ENCODE results near the gene RENBP.

Gene RENBP

DNA sequence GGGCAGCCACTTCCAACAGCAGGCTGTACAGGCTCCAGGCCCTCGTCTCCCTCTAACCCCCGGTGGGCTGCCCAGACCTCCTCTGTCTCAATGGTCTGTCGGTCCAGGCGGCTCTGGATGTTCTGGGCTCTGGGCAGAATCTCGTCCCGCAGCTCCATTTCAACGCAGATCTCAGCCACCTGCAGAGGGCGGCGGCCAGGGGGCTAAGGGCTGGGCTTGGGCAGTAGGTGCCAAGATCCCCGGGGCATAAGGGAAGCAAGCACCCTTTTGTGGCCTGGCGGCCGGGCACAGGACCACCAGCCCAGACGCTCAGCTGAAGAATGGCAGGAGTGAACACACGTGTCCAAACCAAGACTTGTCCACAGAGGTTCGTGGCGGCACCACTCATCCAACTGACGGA, 30.7 kb downstream of the RENBP start:
- Histone ChIP-seq H3K27ac (ENCODE audit: insufficient read depth in 1 of 2, low read depth in 1 of 2, low read length in 2 of 2, poor library complexity in 1 of 2, severe bottlenecking in 2 of 2) (no peak overlapping the region), H3K36me3 (ENCODE audit: control insufficient read depth in 4 of 4, insufficient read depth in 4 of 4, low read length in 3 of 4) (peaks cover 0 to 66% (median 36%) of the 10 kb centered on the region in 4 experiments), H3K9me3 (ENCODE audit: control extremely low read depth in 1 of 5, control insufficient read depth in 4 of 5, insufficient read depth in 2 of 5, low read depth in 1 of 5, low read length in 4 of 5) (no peaks in the 10 kb centered on the region), H3K4me3 (ENCODE audit: control insufficient read depth in 1 of 7, extremely low read depth in 1 of 7, insufficient read depth in 4 of 7, low read depth in 2 of 7, low read length in 6 of 7) (no peak overlapping the region), H3K4me1 (ENCODE audit: control extremely low read depth in 1 of 4, control insufficient read depth in 4 of 4, insufficient read depth in 4 of 4, low read length in 3 of 4) (no peaks in the 10 kb centered on the region), H3K27me3 (replicated peaks in 2 of 5; ENCODE audit: control insufficient read depth in 4 of 5, insufficient read depth in 5 of 5, low read length in 4 of 5) (peaks cover 0 to 8% (median 0%) of the 10 kb centered on the region in 5 experiments)
- DNase-seq, result no peak
- ChIA-PET POLR2A (no interaction called here), CTCF (interaction anchor here (1.3 to 3.0 kb wide), 2 partner anchors 8 to 34 kb away, joined by 3 to 19 read pairs; no protein-coding TSS in a partner anchor)
- WGBS (ENCODE audit: insufficient coverage), result 95% methylated on average over 16 of the region's 17 CpGs

DNA sequence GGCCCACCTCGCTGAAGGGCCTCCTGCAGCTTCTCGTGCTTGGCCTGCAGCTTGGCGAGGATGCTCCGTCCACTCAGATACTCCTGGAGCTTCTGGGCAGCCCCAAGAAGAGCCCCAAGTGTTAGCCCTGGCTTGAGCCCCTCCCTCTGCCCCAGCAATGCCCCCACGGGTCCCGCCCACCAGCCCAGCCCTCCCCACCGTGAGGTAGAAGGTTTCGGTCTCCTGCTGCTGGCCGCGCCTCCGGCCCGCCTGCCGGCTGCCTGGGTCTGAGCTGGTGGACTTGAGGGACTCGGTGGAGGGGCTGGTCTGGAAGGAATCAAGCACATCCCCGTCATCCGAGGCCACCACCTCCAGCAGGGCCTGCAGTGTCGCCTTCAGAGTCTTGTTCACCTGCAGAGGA, 31.2 kb downstream of the RENBP start:
- ChIA-PET CTCF (interaction anchor here (3.0 kb wide), 1 partner anchor 9 kb away, joined by 19 read pairs; no protein-coding TSS in a partner anchor), POLR2A (no interaction called here)
- 86% methylated on average over 8 of the region's 17 CpGs for WGBS (ENCODE audit: insufficient coverage)
- peaks cover 0 to 7% (median 0%) of the 10 kb centered on the region in 5 experiments for H3K27me3 ChIP-seq (replicated peaks in 2 of 5; ENCODE audit: control insufficient read depth in 4 of 5, insufficient read depth in 5 of 5, low read length in 4 of 5)
- no peak for DNase-seq
- H3K4me3 ChIP-seq (ENCODE audit: control insufficient read depth in 1 of 7, extremely low read depth in 1 of 7, insufficient read depth in 4 of 7, low read depth in 2 of 7, low read length in 6 of 7), result no peak overlapping the region
- no peaks in the 10 kb centered on the region for H3K4me1 ChIP-seq (ENCODE audit: control extremely low read depth in 1 of 4, control insufficient read depth in 4 of 4, insufficient read depth in 4 of 4, low read length in 3 of 4)
- H3K36me3 ChIP-seq (ENCODE audit: control insufficient read depth in 4 of 4, insufficient read depth in 4 of 4, low read length in 3 of 4), result peaks cover 0 to 65% (median 36%) of the 10 kb centered on the region in 4 experiments
- no peaks in the 10 kb centered on the region for H3K9me3 ChIP-seq (ENCODE audit: control extremely low read depth in 1 of 5, control insufficient read depth in 4 of 5, insufficient read depth in 2 of 5, low read depth in 1 of 5, low read length in 4 of 5)
- H3K27ac ChIP-seq (ENCODE audit: insufficient read depth in 1 of 2, low read depth in 1 of 2, low read length in 2 of 2, poor library complexity in 1 of 2, severe bottlenecking in 2 of 2), result no peak overlapping the region

DNA sequence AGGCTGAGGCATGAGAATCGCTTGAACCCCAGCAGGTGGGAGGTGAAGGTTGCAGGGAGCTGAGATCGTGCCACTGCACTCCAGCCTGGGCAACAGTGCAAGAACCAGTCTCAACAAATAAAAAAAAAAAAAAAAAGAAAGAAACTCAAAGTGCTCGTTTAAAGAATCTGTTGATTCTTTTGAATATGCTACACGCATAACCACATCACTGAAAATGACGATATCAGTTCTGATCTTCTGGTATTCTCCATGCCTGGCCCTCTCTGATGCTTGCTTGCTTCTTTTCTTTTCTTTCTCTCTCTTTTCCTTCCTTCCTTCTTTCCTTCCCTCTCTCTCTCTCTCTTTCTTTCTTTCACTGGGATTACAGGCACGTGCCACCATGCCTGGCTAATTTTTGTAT, 32.6 kb downstream of the RENBP start:
- peaks cover 0 to 7% (median 0%) of the 10 kb centered on the region in 5 experiments for H3K27me3 ChIP-seq (replicated peaks in 2 of 5; ENCODE audit: control insufficient read depth in 4 of 5, insufficient read depth in 5 of 5, low read length in 4 of 5)
- ChIA-PET POLR2A (no interaction called here), CTCF (interaction anchor here (0.7 to 3.0 kb wide), 4 partner anchors 10 to 365 kb away, joined by 3 to 19 read pairs (median 4); no protein-coding TSS in a partner anchor)
- no peaks in the 10 kb centered on the region for H3K9me3 ChIP-seq (ENCODE audit: control extremely low read depth in 1 of 5, control insufficient read depth in 4 of 5, insufficient read depth in 2 of 5, low read depth in 1 of 5, low read length in 4 of 5)
- H3K36me3 ChIP-seq (ENCODE audit: control insufficient read depth in 4 of 4, insufficient read depth in 4 of 4, low read length in 3 of 4), result peaks cover 0 to 66% (median 38%) of the 10 kb centered on the region in 4 experiments
- no peak overlapping the region for H3K4me3 ChIP-seq (ENCODE audit: control insufficient read depth in 1 of 7, extremely low read depth in 1 of 7, insufficient read depth in 4 of 7, low read depth in 2 of 7, low read length in 6 of 7)
- DNase-seq, result no peak
- H3K4me1 ChIP-seq (ENCODE audit: control extremely low read depth in 1 of 4, control insufficient read depth in 4 of 4, insufficient read depth in 4 of 4, low read length in 3 of 4), result no peaks in the 10 kb centered on the region
- 94% methylated on average over 5 of the region's 6 CpGs for WGBS (ENCODE audit: insufficient coverage)
- H3K27ac ChIP-seq (ENCODE audit: insufficient read depth in 1 of 2, low read depth in 1 of 2, low read length in 2 of 2, poor library complexity in 1 of 2, severe bottlenecking in 2 of 2), result peak overlapping the region in 1 of 2 experiments; percentile 11

DNA sequence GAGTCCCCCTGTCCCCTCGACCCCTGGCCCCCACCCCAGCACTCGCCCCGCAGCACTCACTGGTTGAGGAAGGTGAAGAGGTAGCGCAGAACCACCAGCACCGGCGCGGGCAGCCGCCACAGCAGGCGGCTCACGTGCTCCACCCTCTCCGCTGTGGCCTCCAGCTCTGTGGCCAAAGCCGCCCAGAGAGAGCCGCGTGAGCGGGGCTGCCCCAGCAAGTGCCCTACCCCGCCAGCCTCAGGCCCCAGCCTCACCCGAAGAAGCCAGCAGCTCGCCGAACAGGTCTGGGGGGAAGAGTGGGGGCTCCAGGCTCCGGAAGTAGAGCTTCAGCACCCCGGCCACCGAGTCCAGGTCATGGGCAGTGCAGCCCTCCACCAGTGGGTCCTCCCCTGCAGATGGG, 34.0 kb downstream of the RENBP start:
- Histone ChIP-seq H3K9me3 (ENCODE audit: control extremely low read depth in 1 of 5, control insufficient read depth in 4 of 5, insufficient read depth in 2 of 5, low read depth in 1 of 5, low read length in 4 of 5) (no peaks in the 10 kb centered on the region), H3K4me3 (ENCODE audit: control insufficient read depth in 1 of 7, extremely low read depth in 1 of 7, insufficient read depth in 4 of 7, low read depth in 2 of 7, low read length in 6 of 7) (no peak overlapping the region), H3K27ac (ENCODE audit: insufficient read depth in 1 of 2, low read depth in 1 of 2, low read length in 2 of 2, poor library complexity in 1 of 2, severe bottlenecking in 2 of 2) (no peak overlapping the region), H3K27me3 (replicated peaks in 2 of 5; ENCODE audit: control insufficient read depth in 4 of 5, insufficient read depth in 5 of 5, low read length in 4 of 5) (peaks cover 0 to 14% (median 0%) of the 10 kb centered on the region in 5 experiments), H3K36me3 (ENCODE audit: control insufficient read depth in 4 of 4, insufficient read depth in 4 of 4, low read length in 3 of 4) (peaks cover 0 to 56% (median 33%) of the 10 kb centered on the region in 4 experiments), H3K4me1 (ENCODE audit: control extremely low read depth in 1 of 4, control insufficient read depth in 4 of 4, insufficient read depth in 4 of 4, low read length in 3 of 4) (peaks cover 0 to 6% (median 0%) of the 10 kb centered on the region in 4 experiments)
- no peak for DNase-seq
- 95% methylated on average over 12 of the region's 22 CpGs for WGBS (ENCODE audit: insufficient coverage)
- POLR2A ChIA-PET, result no interaction called here
- CTCF ChIA-PET, result interaction anchor here (1.0 to 3.0 kb wide), 3 partner anchors 12 to 40 kb away, joined by 3 to 19 read pairs (median 5); no protein-coding TSS in a partner anchor

DNA sequence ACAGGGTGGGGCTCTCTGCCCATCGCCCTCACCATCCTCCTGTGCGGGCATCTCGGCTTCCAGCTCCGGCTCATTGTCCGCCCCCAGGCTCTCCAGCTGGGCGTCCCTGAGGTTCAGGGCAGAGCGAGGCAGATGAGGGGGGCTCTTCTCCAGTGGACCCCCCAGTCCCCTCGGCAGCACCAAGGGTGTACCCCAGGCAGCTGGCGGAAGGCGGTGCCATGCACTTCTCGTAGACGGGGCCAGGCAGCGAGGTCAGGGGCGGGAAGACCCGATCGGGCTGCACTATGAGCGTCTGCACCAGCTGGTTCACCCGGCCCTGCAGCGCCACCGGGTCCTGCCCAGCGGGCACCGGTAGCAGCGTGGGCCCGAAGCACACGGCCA, 34.5 kb downstream of the RENBP start:
- Histone ChIP-seq H3K4me1 (ENCODE audit: control extremely low read depth in 1 of 4, control insufficient read depth in 4 of 4, insufficient read depth in 4 of 4, low read length in 3 of 4) (peaks cover 0 to 8% (median 2%) of the 10 kb centered on the region in 4 experiments), H3K27ac (ENCODE audit: insufficient read depth in 1 of 2, low read depth in 1 of 2, low read length in 2 of 2, poor library complexity in 1 of 2, severe bottlenecking in 2 of 2) (no peak overlapping the region), H3K4me3 (ENCODE audit: control insufficient read depth in 1 of 7, extremely low read depth in 1 of 7, insufficient read depth in 4 of 7, low read depth in 2 of 7, low read length in 6 of 7) (no peak overlapping the region), H3K9me3 (ENCODE audit: control extremely low read depth in 1 of 5, control insufficient read depth in 4 of 5, insufficient read depth in 2 of 5, low read depth in 1 of 5, low read length in 4 of 5) (no peaks in the 10 kb centered on the region), H3K36me3 (ENCODE audit: control insufficient read depth in 4 of 4, insufficient read depth in 4 of 4, low read length in 3 of 4) (peaks cover 0 to 56% (median 33%) of the 10 kb centered on the region in 4 experiments), H3K27me3 (replicated peaks in 2 of 5; ENCODE audit: control insufficient read depth in 4 of 5, insufficient read depth in 5 of 5, low read length in 4 of 5) (peaks cover 0 to 14% (median 0%) of the 10 kb centered on the region in 5 experiments)
- 93% methylated on average over 25 of the region's 25 CpGs for WGBS (ENCODE audit: insufficient coverage)
- POLR2A ChIA-PET, result no interaction called here
- CTCF ChIA-PET, result interaction anchor here (1.8 kb wide), 1 partner anchor 15 kb away, joined by 4 read pairs; no protein-coding TSS in a partner anchor
- DNase-seq, result no peak

DNA sequence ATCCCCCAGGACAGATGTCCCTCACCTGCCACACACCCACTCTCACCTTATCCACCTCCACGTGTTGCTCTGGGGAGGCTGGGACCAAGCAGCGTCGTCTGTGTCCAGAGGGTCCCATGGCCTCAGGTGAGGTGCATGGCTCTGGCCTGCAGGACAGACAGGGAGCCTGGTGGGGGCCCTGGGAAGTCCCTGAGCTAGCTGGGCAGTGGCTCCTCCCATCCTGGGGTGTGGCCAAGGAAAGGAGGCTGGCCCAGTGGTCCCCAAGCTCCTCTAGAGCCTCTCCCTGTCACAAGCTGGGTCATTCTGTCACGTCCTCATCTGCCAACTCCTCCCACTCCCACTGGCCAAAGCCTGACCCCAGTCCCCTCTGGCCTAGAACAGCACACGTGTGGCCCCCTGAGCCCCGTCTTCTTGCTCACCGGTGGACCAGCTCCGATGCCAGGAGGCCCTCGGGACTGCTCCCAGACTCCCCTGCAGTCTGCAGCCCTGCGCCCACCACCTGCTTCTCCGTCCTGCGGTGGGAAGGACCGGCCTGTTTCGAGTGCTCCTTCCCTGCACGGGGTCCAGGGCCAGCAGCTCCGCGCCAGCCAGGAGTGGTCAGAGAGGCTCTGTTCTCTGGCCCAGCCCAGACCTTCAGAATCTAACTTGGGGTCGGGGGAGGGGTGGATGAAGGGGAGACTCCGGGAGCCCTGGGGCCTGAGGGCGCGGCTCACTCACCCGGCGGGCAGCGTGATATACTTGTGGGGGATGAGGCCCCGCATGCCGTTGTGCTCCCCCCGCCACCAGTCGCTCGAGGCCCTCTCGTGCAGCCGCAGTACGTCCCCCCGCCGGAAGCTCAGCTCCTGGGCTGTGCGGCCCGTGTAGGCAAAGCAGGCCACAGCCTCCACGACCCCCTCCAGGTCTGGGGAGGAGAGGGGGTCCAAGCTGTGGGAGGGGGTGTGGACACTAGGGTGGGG, 35.1 kb downstream of the RENBP start:
- Histone ChIP-seq H3K27ac (ENCODE audit: insufficient read depth in 1 of 2, low read depth in 1 of 2, low read length in 2 of 2, poor library complexity in 1 of 2, severe bottlenecking in 2 of 2) (no peak overlapping the region), H3K27me3 (replicated peaks in 2 of 5; ENCODE audit: control insufficient read depth in 4 of 5, insufficient read depth in 5 of 5, low read length in 4 of 5) (peaks cover 0 to 15% (median 0%) of the 10 kb centered on the region in 5 experiments), H3K4me3 (ENCODE audit: control insufficient read depth in 1 of 7, extremely low read depth in 1 of 7, insufficient read depth in 4 of 7, low read depth in 2 of 7, low read length in 6 of 7) (no peak overlapping the region), H3K4me1 (ENCODE audit: control extremely low read depth in 1 of 4, control insufficient read depth in 4 of 4, insufficient read depth in 4 of 4, low read length in 3 of 4) (peaks cover 0 to 14% (median 9%) of the 10 kb centered on the region in 4 experiments), H3K36me3 (ENCODE audit: control insufficient read depth in 4 of 4, insufficient read depth in 4 of 4, low read length in 3 of 4) (peaks cover 0 to 52% (median 32%) of the 10 kb centered on the region in 4 experiments), H3K9me3 (ENCODE audit: control extremely low read depth in 1 of 5, control insufficient read depth in 4 of 5, insufficient read depth in 2 of 5, low read depth in 1 of 5, low read length in 4 of 5) (no peaks in the 10 kb centered on the region)
- DNase-seq, result no peak
- ChIA-PET POLR2A (no interaction called here), CTCF (interaction anchor here (1.1 to 1.8 kb wide), 2 partner anchors 16 to 38 kb away, joined by 3 to 4 read pairs; no protein-coding TSS in a partner anchor)
- WGBS (ENCODE audit: insufficient coverage), result 91% methylated on average over 29 of the region's 37 CpGs
